RKO (cell line): ENCODE data around the gene HDGF.
A peak's percentile ranks its signal among the peaks of the same experiment; 100 is the strongest.

Experiments used
- DNase-seq: peaks from one replicate; pipeline ENCODE4 v3.0.0-alpha.2; 2016; ENCODE audit warnings: low spot score

Gene HDGF

GRCh38 chr1:156751451-156751756 lies at the start of gene HDGF:
HDGF (minus strand) TSS chr1:156751675; CDS start chr1:156751429, 246 bp downstream.
- no peak for DNase-seq

- peak; percentile 53 for DNase-seq
Observed at GRCh38 chr1:156797212-156797871, 45.9 kb upstream of the HDGF start.

GRCh38 chr1:156796340-156797097 lies 45.0 kb upstream of the HDGF start:
- no peak for DNase-seq

GRCh38 chr1:156795787-156796186 lies 44.3 kb upstream of the HDGF start:
- DNase-seq, result no peak

- no peak for DNase-seq
Observed at GRCh38 chr1:156795374-156795733, 43.9 kb upstream of the HDGF start.

GRCh38 chr1:156794506-156795373 lies 43.3 kb upstream of the HDGF start:
- peak; percentile 44 for DNase-seq

- no peak for DNase-seq
Observed at GRCh38 chr1:156789621-156790318, 38.3 kb upstream of the HDGF start.

GRCh38 chr1:156788136-156788535 lies 36.7 kb upstream of the HDGF start:
- DNase-seq, result no peak

- DNase-seq, result no peak
Observed at GRCh38 chr1:156786640-156787039, 35.2 kb upstream of the HDGF start.

- DNase-seq, result no peak
Observed at GRCh38 chr1:156785458-156785857, 34.0 kb upstream of the HDGF start.

GRCh38 chr1:156781585-156782186 lies 30.2 kb upstream of the HDGF start:
- DNase-seq, result no peak

- DNase-seq, result no peak
Observed at GRCh38 chr1:156777573-156777972, 26.1 kb upstream of the HDGF start.

- DNase-seq, result no peak
Observed at GRCh38 chr1:156776942-156777341, 25.5 kb upstream of the HDGF start.

- peak; percentile 58 for DNase-seq
Observed at GRCh38 chr1:156775799-156776198, 24.3 kb upstream of the HDGF start.

- no peak for DNase-seq
Observed at GRCh38 chr1:156773607-156774006, 22.1 kb upstream of the HDGF start.

GRCh38 chr1:156772728-156773497 lies 21.4 kb upstream of the HDGF start:
- no peak for DNase-seq

- DNase-seq, result no peak
Observed at GRCh38 chr1:156772222-156772621, 20.7 kb upstream of the HDGF start.

- DNase-seq, result no peak
Observed at GRCh38 chr1:156768610-156769295, 17.3 kb upstream of the HDGF start.

GRCh38 chr1:156767879-156768604 lies 16.6 kb upstream of the HDGF start:
- DNase-seq, result peak; percentile 55
